GM12891 (cell line): ENCODE measurements around the gene ARID1A.

Source experiments
- POLR2A ChIP-seq: IDR thresholded peaks from 2 replicates; pipeline ENCODE4 v1.6.1; 2011; ENCODE audit warnings: low read depth, low read length, control low read depth
- POU2F2 ChIP-seq: IDR thresholded peaks from 2 replicates; pipeline ENCODE4 v1.6.1; 2011; ENCODE audit warnings: low read depth, mild to moderate bottlenecking, control low read depth, low read length, moderate library complexity

DNA sequence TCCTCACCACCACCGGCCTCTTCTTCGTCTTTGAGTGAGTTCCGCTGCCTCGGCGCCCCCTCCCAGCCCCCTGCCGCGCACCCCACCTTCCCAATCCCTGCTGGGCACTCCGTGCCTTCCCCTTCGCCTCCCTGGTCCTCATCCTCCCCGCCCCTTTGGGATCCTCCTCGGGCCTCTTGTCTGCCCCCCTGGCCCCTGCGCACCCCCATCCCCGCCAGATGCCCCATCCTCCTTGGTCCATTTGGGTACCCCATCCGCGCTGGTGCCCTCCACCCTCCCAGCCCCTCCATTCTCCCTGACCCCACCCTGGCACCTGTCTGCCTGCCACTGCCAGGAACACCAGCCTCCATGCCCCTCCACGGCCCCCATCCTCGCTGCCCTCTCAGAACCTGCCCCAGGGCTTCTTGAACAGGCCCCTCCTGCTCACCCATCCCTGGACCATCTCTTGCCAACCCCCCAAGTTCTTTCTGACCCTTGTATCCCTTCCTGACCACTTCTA, 131.3 kb downstream of the ARID1A start:
- TF ChIP-seq POU2F2 = no peak
- TF ChIP-seq POLR2A = no peak
